DND-41 (cell line): ENCODE data around the gene ARHGEF16.

Source experiments
- ATAC-seq: fragments of 200-7000 bp; cut with Tn5 transposase; 3 replicates; pipeline ENCODE4 v1.9.1; 2021; ENCODE audit warnings: low read depth; ENCODE audit not compliant: insufficient read depth
- DNase-seq: peaks from one replicate; pipeline ENCODE4 v3.0.0-alpha.2; 2020
- H2AFZ ChIP-seq: 2 replicates; pipeline ENCODE4 v1.6.0; 2012; ENCODE audit warnings: low read depth, low read length
- H3K27ac ChIP-seq: 2 replicates; pipeline ENCODE4 v1.5.1; 2012; ENCODE audit warnings: low read length, inconsistent platforms
- H3K27me3 ChIP-seq: fragments of 200-600 bp; sonication (generic); 2 replicates; pipeline ENCODE4 v1.6.0; 2012; ENCODE audit warnings: low read length, mild to moderate bottlenecking, inconsistent platforms; ENCODE audit not compliant: insufficient read depth, poor library complexity
- H3K36me3 ChIP-seq: 2 replicates; pipeline ENCODE4 v1.5.1; 2012; ENCODE audit warnings: low read length, inconsistent platforms; ENCODE audit not compliant: insufficient read depth
- H3K4me1 ChIP-seq: 2 replicates; pipeline ENCODE4 v1.5.1; 2012; ENCODE audit warnings: mild to moderate bottlenecking, low read length; ENCODE audit not compliant: insufficient read depth
- H3K4me2 ChIP-seq: 2 replicates; pipeline ENCODE4 v1.6.0; 2012; ENCODE audit warnings: mild to moderate bottlenecking, moderate library complexity, low read length, inconsistent platforms; ENCODE audit not compliant: insufficient read depth
- H3K4me3 ChIP-seq, 2 experiments: fragments of 200-600 bp in 1 of 2; shearing (Covaris generic) in 1 of 2; 2 replicates each; pipeline ENCODE4 v1.5.1; 2012 to 2016; ENCODE audit warnings: inconsistent platforms in 2 of 2, low read length in 2 of 2, mild to moderate bottlenecking in 2 of 2, low read depth in 1 of 2, moderate library complexity in 1 of 2
- H3K79me2 ChIP-seq: 2 replicates; pipeline ENCODE4 v1.6.0; 2012; ENCODE audit warnings: low read length, inconsistent platforms; ENCODE audit not compliant: insufficient read depth
- H3K9ac ChIP-seq: 2 replicates; pipeline ENCODE4 v1.6.0; 2012; ENCODE audit warnings: low read depth, mild to moderate bottlenecking, inconsistent platforms, low read length, moderate library complexity
- H3K9me3 ChIP-seq: 2 replicates; pipeline ENCODE4 v1.5.1; 2012; ENCODE audit warnings: low read length, moderate library complexity, mild to moderate bottlenecking, inconsistent platforms; ENCODE audit not compliant: insufficient read depth, severe bottlenecking
- H4K20me1 ChIP-seq: 2 replicates; pipeline ENCODE4 v1.6.0; 2012; ENCODE audit warnings: low read length; ENCODE audit not compliant: insufficient read depth
- EZH2 ChIP-seq: IDR thresholded peaks from 3 replicates; pipeline ENCODE4 v1.6.1; 2012; ENCODE audit warnings: borderline replicate concordance, low read depth, mild to moderate bottlenecking, moderate library complexity, low read length, inconsistent platforms; ENCODE audit not compliant: severe bottlenecking
- TF ChIP-seq, protein P1 (sequence below): IDR thresholded peaks from 2 replicates; pipeline ENCODE4 v1.5.1; 2012; ENCODE audit warnings: borderline replicate concordance, low read length, moderate library complexity, mild to moderate bottlenecking; ENCODE audit not compliant: poor library complexity, severe bottlenecking; ENCODE audit errors: extremely low read depth

Gene ARHGEF16

DNA sequence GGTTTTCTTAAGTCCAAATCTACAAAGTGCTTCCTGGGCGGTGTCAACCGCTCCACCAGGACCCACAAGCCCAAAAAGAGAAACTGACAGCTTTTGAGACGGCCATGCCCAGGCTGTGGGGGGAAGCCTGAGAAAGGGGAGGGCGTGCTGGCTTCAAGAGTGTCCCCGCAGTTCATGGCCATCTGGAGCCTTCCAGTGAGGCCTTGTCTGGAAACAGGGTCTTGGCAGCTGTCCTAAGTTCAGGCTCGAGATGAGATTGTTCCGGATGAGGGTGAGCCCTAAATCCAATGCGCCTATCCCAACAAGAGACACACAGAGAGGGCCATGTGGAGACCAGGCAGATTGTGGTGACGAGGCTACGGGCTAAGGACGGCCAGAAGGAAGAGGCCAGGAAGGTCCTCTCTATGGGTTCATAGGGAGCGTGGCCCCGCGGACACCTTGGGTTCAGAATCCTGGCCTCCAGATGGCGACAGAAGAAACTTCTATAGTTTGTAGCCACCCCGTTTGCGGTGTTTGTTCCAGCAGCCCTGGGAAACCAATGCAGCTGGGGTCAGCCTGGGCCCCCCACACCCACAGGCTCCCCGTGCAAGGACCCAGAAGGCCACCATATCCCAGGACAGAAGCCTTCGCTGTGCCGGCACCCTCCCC lies 70.2 kb downstream of the ARHGEF16 start:
- no peak for ATAC-seq
- peaks cover 2% of the 10 kb centered on the region; the same call in 1 of the 2 replicates for H3K4me1 ChIP-seq
- H2AFZ ChIP-seq = no peak overlapping the region
- DNase-seq = no peak
- H3K4me2 ChIP-seq = no peak overlapping the region
- H3K9me3 ChIP-seq = no peaks in the 10 kb centered on the region
- TF ChIP-seq, protein P1, sequence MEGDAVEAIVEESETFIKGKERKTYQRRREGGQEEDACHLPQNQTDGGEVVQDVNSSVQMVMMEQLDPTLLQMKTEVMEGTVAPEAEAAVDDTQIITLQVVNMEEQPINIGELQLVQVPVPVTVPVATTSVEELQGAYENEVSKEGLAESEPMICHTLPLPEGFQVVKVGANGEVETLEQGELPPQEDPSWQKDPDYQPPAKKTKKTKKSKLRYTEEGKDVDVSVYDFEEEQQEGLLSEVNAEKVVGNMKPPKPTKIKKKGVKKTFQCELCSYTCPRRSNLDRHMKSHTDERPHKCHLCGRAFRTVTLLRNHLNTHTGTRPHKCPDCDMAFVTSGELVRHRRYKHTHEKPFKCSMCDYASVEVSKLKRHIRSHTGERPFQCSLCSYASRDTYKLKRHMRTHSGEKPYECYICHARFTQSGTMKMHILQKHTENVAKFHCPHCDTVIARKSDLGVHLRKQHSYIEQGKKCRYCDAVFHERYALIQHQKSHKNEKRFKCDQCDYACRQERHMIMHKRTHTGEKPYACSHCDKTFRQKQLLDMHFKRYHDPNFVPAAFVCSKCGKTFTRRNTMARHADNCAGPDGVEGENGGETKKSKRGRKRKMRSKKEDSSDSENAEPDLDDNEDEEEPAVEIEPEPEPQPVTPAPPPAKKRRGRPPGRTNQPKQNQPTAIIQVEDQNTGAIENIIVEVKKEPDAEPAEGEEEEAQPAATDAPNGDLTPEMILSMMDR = no peak
- no peak for TF ChIP-seq EZH2
- H3K4me3 ChIP-seq = no peak overlapping the region
- H3K27ac ChIP-seq = no peak overlapping the region
- H3K9ac ChIP-seq = no peak overlapping the region
- peaks cover 14% of the 10 kb centered on the region; the same call in 1 of the 2 replicates for H4K20me1 ChIP-seq
- H3K27me3 ChIP-seq = no peaks in the 10 kb centered on the region
- no peaks in the 10 kb centered on the region for H3K36me3 ChIP-seq
- no peaks in the 10 kb centered on the region for H3K79me2 ChIP-seq

DNA sequence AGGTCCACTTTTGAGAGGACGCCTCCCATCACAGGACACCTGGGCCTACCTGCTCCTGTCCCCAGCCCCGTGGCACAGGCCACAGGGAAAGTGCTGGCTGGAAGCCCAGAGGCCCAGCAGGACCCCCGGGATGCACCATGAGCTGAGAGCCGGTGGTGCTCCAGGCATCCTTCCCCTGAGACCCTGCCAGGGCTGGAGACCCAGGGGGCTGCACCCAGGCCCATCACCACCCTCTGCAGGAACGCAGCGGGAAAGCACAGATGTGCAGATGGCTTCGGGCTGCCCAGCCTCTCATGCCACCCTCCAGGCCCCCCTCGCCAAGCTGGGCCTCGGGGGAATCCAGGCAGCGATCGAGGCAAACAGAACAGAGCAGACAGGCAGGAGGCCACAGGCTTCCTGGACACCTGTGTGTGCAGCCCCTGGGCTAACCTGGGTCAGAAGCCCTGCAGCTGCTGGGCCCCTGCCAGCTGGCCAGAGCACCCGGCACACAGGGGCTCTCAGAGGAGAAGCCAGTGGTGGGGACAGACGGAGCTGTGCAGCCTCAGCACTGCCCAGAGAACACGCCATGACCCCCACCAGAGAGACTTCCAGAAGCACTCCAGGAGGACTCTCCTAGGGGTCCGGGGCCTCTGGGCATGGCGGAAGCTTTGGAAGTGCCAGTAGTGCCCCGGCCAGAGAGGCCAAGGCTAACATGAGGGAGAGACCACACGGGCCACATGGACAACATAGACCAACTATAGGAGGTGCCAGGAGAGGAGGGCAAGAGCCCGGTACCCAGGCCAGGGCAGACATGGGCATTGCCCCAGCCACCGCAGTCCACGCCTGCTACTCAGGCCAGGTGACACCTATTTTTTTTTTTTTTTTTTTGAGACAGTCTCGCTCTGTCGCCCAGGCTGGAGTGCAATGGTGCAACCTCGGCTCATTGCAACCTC lies 71.4 kb downstream of the ARHGEF16 start:
- H3K9ac ChIP-seq = no peak overlapping the region
- no peak for TF ChIP-seq EZH2
- TF ChIP-seq, protein P1 = no peak
- peaks cover 14% of the 10 kb centered on the region for H3K4me1 ChIP-seq
- H3K27me3 ChIP-seq = peaks cover 9% of the 10 kb centered on the region
- no peaks in the 10 kb centered on the region for H3K79me2 ChIP-seq
- no peak overlapping the region for H3K27ac ChIP-seq
- H2AFZ ChIP-seq = no peak overlapping the region
- DNase-seq (no peak), ATAC-seq (no peak)
- no peaks in the 10 kb centered on the region for H3K9me3 ChIP-seq
- H4K20me1 ChIP-seq = peaks cover 21% of the 10 kb centered on the region; the same call in 1 of the 2 replicates
- H3K36me3 ChIP-seq = no peaks in the 10 kb centered on the region
- no peak overlapping the region for H3K4me3 ChIP-seq
- H3K4me2 ChIP-seq = no peak overlapping the region

DNA sequence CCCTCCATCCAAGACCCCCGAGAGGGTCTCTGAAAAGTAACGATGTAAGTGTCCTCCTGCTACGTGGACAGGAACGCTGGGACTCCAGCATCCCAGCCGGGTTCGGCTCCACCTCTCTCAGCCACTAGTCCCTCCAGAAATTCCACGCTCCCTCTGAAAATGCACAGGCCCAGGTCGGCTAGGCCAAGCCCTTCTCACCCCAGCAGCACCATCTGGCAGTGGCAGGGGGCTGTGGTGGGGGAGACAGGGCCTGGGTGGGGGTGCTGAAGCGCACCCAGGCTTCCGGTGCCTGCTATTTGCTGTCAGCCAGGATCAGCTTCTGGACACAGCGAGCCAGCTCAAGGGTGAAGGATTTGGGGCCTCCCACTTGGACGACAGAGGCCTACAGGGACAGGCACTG lies 73.3 kb downstream of the ARHGEF16 start:
- H3K4me3 ChIP-seq = no peak overlapping the region
- H3K79me2 ChIP-seq = no peaks in the 10 kb centered on the region
- H2AFZ ChIP-seq = no peak overlapping the region
- DNase-seq (no peak), ATAC-seq (no peak)
- no peaks in the 10 kb centered on the region for H3K36me3 ChIP-seq
- no peak overlapping the region for H3K9ac ChIP-seq
- TF ChIP-seq EZH2 = no peak
- TF ChIP-seq, protein P1 = no peak
- no peak overlapping the region for H3K27ac ChIP-seq
- H3K9me3 ChIP-seq = no peaks in the 10 kb centered on the region
- no peak overlapping the region for H3K4me2 ChIP-seq
- H4K20me1 ChIP-seq = peaks cover 25% of the 10 kb centered on the region; the same call in 1 of the 2 replicates
- H3K27me3 ChIP-seq = peaks cover 11% of the 10 kb centered on the region
- H3K4me1 ChIP-seq = peaks cover 14% of the 10 kb centered on the region
